Activated B cell treated with CpG ODN at 0.5 μM for 24 hours (primary cell): Measurements from ENCODE around the gene AP2M1. TPM values are rescaled to one million over a fixed set of nuclear protein-coding genes. Genes with fewer than 3 reads are reported as not detected.

Source experiments
- ATAC-seq: fragments of 200-7000 bp; cut with Tn5 transposase; one replicate; pipeline ENCODE4 v1.10.0; 2021; ENCODE audit warnings: low read depth, mild to moderate bottlenecking, moderate library complexity
- CTCF ChIA-PET: fragments of 350-600 bp; sonication (Branson Sonifier 250); formaldehyde crosslinking; loops from one replicate; lab custom pipeline; 2021; ENCODE audit warnings: antibody characterized with exemption; lab: Charles Lee
- POLR2A ChIA-PET: fragments of 350-600 bp; sonication (Branson Sonifier 250); formaldehyde crosslinking; loops from one replicate; lab custom pipeline; 2021; ENCODE audit warnings: antibody characterized with exemption; lab: Charles Lee
- DNase-seq: peaks from one replicate; pipeline ENCODE4 v3.0.0; 2022
- H3K27ac Mint-ChIP-seq: one replicate; pipeline ENCODE4 v1.8.0; 2020; ENCODE audit warnings: mixed read lengths
- H3K27me3 Mint-ChIP-seq: one replicate; pipeline ENCODE4 v1.8.0; 2021; ENCODE audit warnings: mixed read lengths
- H3K36me3 Mint-ChIP-seq: one replicate; pipeline ENCODE4 v1.8.0; 2021; ENCODE audit warnings: low read depth, mixed read lengths
- H3K4me1 Mint-ChIP-seq: one replicate; pipeline ENCODE4 v1.8.0; 2021; ENCODE audit warnings: mixed read lengths
- H3K4me3 Mint-ChIP-seq: one replicate; pipeline ENCODE4 v1.8.0; 2020; ENCODE audit warnings: mild to moderate bottlenecking, mixed read lengths
- H3K9me3 Mint-ChIP-seq: one replicate; pipeline ENCODE4 v1.8.0; 2020; ENCODE audit warnings: mixed read lengths
- intact Hi-C: fragments of 100-400 bp; cut with micrococcal nuclease; formaldehyde crosslinking; loops from one replicate; pipeline ENCODE4 v1.15.1; 2024
- total RNA-seq: library from RNA; stranded (reverse); gene quantifications from 2 replicates; pipeline ENCODE4 v1.2.3, GENCODE V29; 2022
- TF ChIP-seq, protein P1 (sequence below): fragments of 200-600 bp; IDR thresholded peaks from one replicate; pipeline ENCODE4 v1.8.0; 2022; ENCODE audit warnings: antibody characterized with exemption, mild to moderate bottlenecking

Gene AP2M1
- 169 and 177 TPM in 2 replicates for total RNA-seq

DNA sequence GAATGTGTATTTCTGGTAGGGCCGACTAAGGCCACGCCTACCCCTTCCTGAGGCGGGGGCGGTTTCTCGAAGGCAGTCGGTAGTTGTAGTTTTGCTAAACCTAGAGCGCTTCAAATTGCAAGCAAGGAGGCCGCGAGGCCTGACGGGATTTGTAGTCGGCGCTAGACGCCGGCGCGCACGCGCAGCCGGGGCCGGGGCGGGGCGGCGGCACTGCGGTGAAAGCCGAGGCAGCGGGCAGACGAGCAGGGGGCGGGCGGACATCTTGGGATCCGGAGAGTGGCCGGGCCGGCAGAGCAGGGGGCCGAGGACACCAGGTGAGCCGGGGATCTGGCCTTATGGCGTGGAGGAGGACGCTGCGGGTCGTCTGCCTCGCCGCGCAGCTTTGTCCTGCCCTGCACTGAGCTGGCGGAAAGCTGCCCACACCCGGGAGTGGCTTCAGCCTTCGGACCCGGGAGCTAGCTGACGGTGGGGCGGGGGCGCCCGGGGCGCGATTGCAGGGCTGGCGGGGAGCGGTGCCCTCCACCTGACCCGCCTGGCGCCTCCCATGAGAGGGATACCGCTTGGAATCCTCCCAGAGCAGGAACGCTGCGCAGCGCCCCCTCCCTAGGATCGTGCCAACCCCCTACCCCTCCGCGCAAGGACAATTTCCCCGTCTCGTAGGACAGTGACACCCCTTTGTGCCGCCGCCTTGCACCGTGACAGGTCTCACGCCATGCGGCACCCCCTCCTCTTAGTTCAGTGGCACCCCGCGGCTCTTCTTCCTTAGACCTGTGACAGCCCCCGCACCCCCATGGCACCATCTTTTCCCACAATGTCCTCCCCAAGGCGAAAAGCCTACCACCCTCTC is at the start of gene AP2M1:
AP2M1 (plus strand) TSS at position 210 of the 847 bp plus-strand sequence. CDS start 2,139 bp downstream, outside the sequence.
- TF ChIP-seq, protein P1, sequence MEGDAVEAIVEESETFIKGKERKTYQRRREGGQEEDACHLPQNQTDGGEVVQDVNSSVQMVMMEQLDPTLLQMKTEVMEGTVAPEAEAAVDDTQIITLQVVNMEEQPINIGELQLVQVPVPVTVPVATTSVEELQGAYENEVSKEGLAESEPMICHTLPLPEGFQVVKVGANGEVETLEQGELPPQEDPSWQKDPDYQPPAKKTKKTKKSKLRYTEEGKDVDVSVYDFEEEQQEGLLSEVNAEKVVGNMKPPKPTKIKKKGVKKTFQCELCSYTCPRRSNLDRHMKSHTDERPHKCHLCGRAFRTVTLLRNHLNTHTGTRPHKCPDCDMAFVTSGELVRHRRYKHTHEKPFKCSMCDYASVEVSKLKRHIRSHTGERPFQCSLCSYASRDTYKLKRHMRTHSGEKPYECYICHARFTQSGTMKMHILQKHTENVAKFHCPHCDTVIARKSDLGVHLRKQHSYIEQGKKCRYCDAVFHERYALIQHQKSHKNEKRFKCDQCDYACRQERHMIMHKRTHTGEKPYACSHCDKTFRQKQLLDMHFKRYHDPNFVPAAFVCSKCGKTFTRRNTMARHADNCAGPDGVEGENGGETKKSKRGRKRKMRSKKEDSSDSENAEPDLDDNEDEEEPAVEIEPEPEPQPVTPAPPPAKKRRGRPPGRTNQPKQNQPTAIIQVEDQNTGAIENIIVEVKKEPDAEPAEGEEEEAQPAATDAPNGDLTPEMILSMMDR = no peak
- ChIA-PET POLR2A (interaction anchor here (0.6 to 3.4 kb wide), 7 partner anchors 11 to 1155 kb away, joined by 3 to 21 read pairs (median 8); partner anchors contain the start of genes ABCF3, EEF1AKMT4 and EIF2B5), CTCF (interaction anchor here (0.6 kb wide), 1 partner anchor 611 kb away, joined by 4 read pairs; no protein-coding TSS in a partner anchor)
- H3K27ac Mint-ChIP-seq = peak within 1 kb of the TSS; percentile 75
- DNase-seq (peak; percentile 99), ATAC-seq (peak; percentile 97)
- H3K9me3 Mint-ChIP-seq = no peaks in the 10 kb centered on the region
- peaks cover 52% of the 10 kb centered on the region for H3K36me3 Mint-ChIP-seq
- peak within 1 kb of the TSS; percentile 90 for H3K4me3 Mint-ChIP-seq
- intact Hi-C loops = loop anchor here (1.0 kb wide), 9 partner anchors 10 to 540 kb away; partner anchors contain the start of genes ABCC5, DVL3, EEF1AKMT4 and EIF2B5
- no peaks in the 10 kb centered on the region for H3K27me3 Mint-ChIP-seq
- peaks cover 37% of the 10 kb centered on the region for H3K4me1 Mint-ChIP-seq

DNA sequence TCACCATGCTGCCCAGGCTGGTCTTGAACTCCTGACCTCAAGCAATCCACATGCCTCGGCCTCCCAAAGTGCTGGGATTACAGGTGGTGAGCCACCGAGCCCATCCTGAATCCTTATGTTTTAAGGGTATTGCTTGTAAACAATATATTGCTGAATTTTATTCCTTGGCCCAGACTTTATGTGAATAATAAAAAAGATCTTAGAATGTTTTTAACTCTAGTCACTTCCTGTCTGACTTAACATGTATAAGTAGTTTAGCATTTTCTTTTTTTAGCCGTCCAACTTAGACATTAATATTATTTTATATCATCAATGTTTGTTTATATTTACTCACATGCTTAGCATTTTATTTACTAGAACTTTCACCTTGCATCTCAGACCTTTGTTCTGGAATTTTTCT is 48.6 kb upstream of the AP2M1 start:
- H3K27me3 Mint-ChIP-seq = peaks cover 1% of the 10 kb centered on the region
- H3K27ac Mint-ChIP-seq = no peak overlapping the region
- H3K4me1 Mint-ChIP-seq = no peaks in the 10 kb centered on the region
- no peaks in the 10 kb centered on the region for H3K36me3 Mint-ChIP-seq
- CTCF ChIA-PET = no interaction called here
- no peaks in the 10 kb centered on the region for H3K9me3 Mint-ChIP-seq
- POLR2A ChIA-PET = no interaction called here
- no peak for DNase-seq
- ATAC-seq = no peak
- no peak overlapping the region for H3K4me3 Mint-ChIP-seq
- intact Hi-C loops = no loop called here
- TF ChIP-seq, protein P1 = no peak

DNA sequence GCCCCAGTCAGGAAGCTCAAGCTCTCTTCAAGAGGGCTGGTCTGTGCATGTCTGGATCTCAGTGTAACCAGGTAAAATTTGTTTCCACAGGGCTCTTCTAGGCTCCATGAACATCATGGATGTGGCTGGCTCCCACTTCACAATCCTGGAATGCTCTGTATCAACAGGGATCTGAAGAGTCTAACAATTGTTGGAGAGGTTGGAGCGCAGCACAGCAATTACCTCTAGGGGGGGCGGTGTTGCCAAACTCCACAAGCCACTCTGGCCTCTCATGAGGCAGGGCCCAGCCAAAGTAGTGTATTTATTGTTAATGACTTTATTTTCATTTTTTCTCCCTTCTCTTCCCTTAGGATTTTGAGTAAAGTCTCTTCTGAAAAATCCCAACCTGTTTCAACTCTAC is 45.6 kb upstream of the AP2M1 start:
- H3K27me3 Mint-ChIP-seq = peaks cover 1% of the 10 kb centered on the region
- no peaks in the 10 kb centered on the region for H3K9me3 Mint-ChIP-seq
- ChIA-PET CTCF (no interaction called here), POLR2A (no interaction called here)
- ATAC-seq (no peak), DNase-seq (no peak)
- H3K4me3 Mint-ChIP-seq = no peak overlapping the region
- H3K4me1 Mint-ChIP-seq = peaks cover 5% of the 10 kb centered on the region
- TF ChIP-seq, protein P1 = no peak
- intact Hi-C loops = no loop called here
- no peaks in the 10 kb centered on the region for H3K36me3 Mint-ChIP-seq
- H3K27ac Mint-ChIP-seq = no peak overlapping the region

DNA sequence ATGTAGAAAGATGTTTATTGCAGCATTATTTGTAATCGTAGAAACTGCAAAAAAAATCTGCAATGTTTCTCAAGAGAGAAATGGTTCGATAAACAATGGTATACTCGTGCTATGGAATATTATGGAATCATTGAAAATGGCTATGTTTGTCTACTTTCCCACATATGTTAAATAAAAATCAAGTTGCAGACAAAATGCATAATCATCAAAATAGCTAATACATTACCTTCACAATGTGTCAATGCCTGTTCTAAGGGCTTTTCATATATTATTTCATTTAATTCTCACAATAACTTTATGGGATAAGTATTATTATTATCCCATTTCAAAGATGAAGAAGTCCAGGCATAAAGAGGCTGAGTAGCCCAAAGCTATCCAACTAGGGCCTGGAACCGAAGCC is 41.7 kb upstream of the AP2M1 start:
- Mint-ChIP-seq H3K27ac (no peak overlapping the region), H3K27me3 (peaks cover 1% of the 10 kb centered on the region), H3K9me3 (no peaks in the 10 kb centered on the region), H3K4me1 (peaks cover 33% of the 10 kb centered on the region), H3K4me3 (no peak overlapping the region), H3K36me3 (peaks cover 21% of the 10 kb centered on the region)
- TF ChIP-seq, protein P1 = no peak
- ATAC-seq = no peak
- no peak for DNase-seq
- intact Hi-C loops = no loop called here
- CTCF ChIA-PET = interaction anchor here (1.3 kb wide), 1 partner anchor 117 kb away, joined by 3 read pairs; the partner anchor contains the start of gene EEF1AKMT4
- POLR2A ChIA-PET = no interaction called here
